ENCODE data around the gene SMYD3.
A peak's percentile ranks its signal among the peaks of the same experiment; 100 is the strongest.

The SMYD3 gene

GRCh38 chr1:246471688-246472087 is 35.4 kb downstream of the SMYD3 start:
- DNase-seq (ENCODE audit: low read depth in 2 of 3, low spot score in 1 of 3) = no peak

- no peak for DNase-seq (ENCODE audit: low read depth in 2 of 3, low spot score in 1 of 3)
Observed at GRCh38 chr1:246470585-246470984, 36.5 kb downstream of the SMYD3 start.

DNA sequence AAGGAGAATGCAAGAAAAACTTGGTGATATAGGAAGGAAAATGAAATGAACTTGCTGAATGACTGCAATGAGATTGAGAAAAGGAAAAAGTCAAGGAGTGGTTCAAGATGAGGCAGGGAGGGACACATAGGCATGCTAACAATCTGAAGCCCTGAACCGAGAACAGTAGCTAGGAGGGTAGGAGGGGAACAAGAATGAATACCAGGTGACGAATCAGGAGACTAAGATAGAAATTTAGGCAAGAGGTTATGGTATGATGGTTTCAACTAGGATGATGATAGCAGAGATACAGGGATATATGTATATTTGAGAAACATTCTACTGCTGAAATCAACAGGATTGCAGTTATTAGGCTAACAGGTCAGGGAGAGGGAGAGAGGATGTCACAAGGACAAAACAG is 44.1 kb downstream of the SMYD3 start:
- no peak for DNase-seq (ENCODE audit: low read depth in 2 of 3, low spot score in 1 of 3)

DNA sequence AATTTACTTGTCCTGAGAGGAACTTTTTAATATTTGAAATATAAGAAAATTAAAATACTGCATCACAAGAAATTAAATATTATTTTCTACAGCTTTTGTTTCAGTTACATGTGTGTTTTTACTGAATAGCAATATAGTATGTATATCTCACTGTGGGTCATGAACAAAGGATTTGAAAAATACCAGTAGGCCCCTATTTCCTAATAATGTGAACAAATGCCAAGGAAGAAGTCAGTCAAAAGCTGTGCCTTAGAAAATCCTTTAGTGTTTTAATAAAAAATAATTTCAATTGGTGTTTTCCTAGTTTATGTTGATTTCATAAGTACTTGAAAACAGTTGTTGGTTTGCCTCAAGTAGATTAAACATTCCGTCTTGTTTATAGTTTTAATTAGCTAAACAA is 46.7 kb downstream of the SMYD3 start:
- DNase-seq (ENCODE audit: low read depth in 2 of 3, low spot score in 1 of 3) = no peak

DNA sequence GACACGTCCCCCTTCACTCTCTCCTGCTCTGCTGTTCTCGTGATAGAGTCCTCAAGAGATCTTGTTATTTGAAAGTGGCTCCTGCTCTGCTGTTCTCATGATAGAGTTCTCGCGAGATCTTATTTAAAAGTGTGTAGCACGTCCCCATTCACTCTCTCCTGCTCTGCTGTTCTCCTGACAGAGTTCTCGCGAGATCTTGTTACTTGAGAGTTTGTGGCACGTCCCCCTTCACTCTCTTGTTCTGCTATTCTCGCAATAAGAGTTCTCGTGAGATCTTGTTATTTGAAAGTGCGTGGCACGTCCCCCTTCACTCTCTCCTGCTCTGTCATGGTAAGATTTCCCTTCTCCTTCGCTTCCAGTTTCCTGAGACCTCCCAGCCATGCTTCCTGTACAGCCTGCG is 47.9 kb downstream of the SMYD3 start:
- no peak for DNase-seq (ENCODE audit: low read depth in 2 of 3, low spot score in 1 of 3)

DNA sequence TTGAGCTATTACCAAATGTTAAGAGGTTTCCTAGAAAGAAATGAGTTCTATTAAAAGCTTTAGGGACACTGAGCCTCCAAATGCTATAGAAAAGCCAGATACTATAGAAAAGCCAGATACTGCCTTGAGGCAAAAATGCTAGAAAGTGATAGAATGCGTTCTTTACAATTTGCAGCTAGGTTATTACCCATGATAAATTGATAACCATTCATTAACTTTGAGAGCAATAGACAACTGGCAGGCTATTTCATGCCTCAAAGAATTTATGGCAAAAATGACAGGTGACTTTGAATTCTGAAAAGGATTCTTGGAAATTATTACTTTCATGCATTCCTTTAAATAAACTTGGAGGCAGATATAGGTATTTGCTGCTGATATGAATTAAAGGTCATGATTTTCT is 51.6 kb downstream of the SMYD3 start:
- DNase-seq (ENCODE audit: low read depth in 2 of 3, low spot score in 1 of 3) = no peak

DNA sequence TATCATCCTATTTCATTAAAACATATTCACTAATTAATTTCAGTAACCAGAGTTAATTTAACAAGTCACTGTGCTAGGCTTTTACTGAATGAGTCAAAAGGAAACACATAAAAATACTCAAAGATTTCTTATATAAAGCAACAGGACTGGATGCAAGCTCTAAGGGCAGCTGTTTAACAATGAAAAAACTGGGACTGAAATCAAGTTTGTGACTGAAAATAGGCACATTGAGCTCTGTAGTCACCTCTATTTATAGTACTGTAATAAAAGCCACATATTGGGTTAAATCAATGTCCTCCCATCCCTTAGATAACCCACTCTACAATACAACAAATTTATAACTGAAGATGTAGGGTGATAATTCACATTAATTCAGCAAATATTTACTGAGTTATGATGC is 52.4 kb downstream of the SMYD3 start:
- DNase-seq (ENCODE audit: low read depth in 2 of 3, low spot score in 1 of 3) = no peak

GRCh38 chr1:246450611-246451251 is 56.3 kb downstream of the SMYD3 start:
- no peak for DNase-seq (ENCODE audit: low read depth in 2 of 3, low spot score in 1 of 3)

DNA sequence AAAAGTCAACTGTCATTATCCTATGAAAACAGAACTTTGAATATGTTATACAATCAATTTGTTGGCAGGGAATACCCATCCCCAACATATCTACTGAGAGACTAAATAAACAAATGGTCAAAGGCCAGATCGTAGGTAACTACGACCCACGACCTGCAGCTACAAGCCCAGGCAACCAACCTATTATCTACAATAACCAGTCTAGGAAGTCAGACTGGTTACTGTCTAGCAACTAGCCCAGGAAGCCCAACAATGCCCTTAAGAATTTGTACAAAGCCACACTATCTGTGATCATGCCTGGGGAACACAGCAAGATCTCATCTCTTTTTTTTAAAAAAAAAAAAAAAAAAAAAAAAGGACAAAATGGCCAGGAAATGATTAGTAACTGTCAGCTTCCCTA is 58.7 kb downstream of the SMYD3 start:
- DNase-seq (ENCODE audit: low read depth in 2 of 3, low spot score in 1 of 3) = no peak

DNA sequence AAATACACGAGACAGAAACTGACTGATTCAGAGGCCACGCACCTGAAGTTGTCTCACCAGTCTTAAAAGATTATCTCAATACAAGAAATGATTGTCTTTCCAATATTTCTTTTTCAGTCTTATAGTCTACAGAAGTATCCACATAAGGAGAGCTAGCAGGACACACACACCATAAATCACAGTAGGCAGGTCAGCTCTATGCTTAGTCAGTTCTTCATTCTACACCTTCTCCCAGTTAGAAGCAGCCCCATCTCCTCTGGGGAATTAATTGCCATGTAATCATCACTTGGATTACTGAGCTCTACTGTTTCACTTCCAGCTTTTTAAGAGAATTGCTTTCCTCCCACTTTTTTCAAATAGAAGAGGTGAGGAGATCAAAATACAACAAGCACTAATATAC is 59.6 kb downstream of the SMYD3 start:
- no peak for DNase-seq (ENCODE audit: low read depth in 2 of 3, low spot score in 1 of 3)

DNA sequence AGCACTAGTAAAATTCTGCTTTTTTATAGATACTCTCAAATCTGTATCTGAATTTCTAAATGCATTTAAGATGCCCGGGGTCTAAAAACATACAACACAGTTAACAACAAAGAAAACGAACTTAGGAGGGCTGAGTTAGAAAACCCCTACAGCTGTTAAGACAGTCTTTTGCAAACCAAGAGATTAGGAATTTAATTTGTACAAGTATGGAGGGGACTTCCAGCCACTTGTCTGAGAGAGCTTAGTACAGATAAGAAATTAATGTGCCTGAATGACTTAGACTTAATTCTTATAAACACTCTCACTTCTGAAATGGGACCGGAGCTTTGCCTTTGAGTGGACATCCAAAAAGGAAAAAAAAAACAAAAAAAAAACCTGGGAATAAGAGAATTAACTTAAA is 61.6 kb downstream of the SMYD3 start:
- no peak for DNase-seq (ENCODE audit: low read depth in 2 of 3, low spot score in 1 of 3)

- DNase-seq (ENCODE audit: low read depth in 2 of 3, low spot score in 1 of 3) = no peak
Observed at GRCh38 chr1:246444617-246445016, 62.5 kb downstream of the SMYD3 start.

GRCh38 chr1:246437961-246438360 is 69.1 kb downstream of the SMYD3 start:
- DNase-seq (ENCODE audit: low read depth in 2 of 3, low spot score in 1 of 3) = no peak

- no peak for DNase-seq (ENCODE audit: low read depth in 2 of 3, low spot score in 1 of 3)
Observed at GRCh38 chr1:246435421-246436041, 71.5 kb downstream of the SMYD3 start.

GRCh38 chr1:246434335-246434734 is 72.7 kb downstream of the SMYD3 start:
- DNase-seq (ENCODE audit: low read depth in 2 of 3, low spot score in 1 of 3) = no peak

DNA sequence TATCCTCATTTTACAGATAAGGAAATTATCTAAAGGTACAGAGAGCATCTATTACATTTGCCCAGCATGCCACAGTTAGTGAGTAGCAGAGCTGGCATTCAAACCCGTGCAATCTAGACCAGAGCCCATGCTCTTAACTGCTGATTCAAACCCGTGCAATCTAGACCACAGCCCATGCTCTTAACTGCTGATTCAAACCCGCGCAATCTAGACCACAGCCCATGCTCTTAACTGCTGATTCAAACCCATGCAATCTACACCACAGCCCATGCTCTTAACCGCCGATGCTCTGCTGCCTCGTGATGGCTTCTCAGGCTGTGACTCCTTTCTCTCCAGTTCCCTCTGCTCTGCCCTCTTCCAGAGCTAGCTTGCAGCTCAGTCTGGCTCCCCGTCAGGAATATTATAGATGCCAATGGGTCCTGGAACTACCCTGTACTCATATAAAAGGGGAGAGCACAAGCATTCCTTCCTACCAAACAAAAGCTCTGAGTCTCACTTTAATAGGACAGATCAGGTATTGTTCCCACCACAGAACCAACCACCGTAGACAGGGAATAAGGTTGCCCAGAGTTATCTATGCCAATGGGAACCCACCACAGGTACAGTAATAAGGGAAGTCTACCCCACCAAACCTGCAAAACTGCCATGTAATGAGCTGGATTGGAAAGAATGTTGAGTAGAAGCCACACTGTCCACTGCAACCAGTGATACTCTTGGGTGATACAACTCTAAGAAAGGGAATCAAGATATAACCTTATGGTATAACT is 78.4 kb downstream of the SMYD3 start:
- peak; percentile 3 to 9 (median 6) for DNase-seq (ENCODE audit: low read depth in 2 of 3, low spot score in 1 of 3)

DNA sequence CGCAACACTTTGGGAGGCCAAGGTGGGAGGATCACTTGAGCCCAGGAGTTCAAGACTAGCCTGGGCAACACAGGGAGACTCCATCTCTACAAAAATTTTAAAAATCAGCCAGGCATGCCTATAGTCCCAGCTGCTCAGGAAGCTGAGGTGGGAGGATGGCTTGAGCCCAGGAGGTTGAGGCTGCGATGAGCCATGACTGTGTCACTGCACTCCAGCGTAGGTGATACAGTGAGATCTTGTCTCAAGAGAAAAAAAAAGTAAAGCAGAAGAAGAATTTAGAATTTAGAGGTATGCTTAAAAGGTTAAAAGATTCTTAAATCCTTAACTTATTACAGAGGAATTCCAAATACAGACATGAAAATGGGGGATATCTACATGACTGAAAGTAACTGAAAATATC is 79.5 kb downstream of the SMYD3 start:
- DNase-seq (ENCODE audit: low read depth in 2 of 3, low spot score in 1 of 3) = no peak

- DNase-seq (ENCODE audit: low read depth in 2 of 3, low spot score in 1 of 3) = no peak
Observed at GRCh38 chr1:246425895-246426294, 81.2 kb downstream of the SMYD3 start.

DNA sequence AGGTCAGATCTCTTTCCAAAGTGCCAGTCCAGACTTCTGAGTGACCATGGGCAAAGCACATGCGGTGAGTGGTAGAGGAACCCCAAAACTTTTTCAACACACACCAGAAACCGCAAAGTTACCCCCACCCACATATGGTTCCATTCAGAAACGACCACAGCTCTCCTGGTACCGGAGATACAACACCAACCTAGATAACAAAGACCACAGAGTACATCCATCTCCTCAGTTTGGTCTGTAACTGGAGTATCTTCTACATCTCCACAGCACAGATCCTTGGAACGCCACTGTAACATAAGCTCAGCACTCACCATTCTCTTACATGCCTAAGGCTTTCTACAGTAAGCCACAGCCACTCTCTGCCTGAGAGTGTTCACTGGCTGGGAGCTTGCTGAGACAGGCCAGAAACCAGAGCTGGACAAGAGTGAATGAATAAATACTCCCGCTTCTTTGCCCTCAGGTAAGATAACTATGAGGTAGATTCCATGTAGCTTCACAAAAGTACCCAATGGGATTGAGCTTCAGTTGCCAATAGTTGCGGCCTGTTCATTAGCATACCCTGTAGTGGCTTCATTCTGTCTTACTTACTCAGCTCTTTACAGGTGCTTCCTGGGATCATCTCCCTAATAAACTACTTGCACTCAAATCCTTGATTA is 81.8 kb downstream of the SMYD3 start:
- no peak for DNase-seq (ENCODE audit: low read depth in 2 of 3, low spot score in 1 of 3)

DNA sequence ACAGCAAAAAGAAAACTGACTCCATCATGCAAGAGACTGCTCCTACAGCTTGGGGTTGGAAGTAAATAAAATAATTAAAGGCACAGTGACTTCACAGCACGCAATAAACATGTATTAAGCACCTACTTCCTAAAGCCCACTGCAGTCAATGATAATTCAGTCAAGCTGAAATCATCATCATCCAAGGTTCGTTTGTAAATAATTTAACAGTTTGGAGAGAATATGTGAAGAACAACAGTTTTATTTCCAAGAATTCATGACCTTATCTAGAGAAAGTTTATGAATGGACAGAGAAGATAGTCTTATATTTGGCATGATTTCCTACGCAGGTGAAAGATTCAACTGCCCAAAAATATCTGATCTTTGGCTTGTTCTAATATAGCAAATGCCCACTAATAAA is 86.8 kb downstream of the SMYD3 start:
- no peak for DNase-seq (ENCODE audit: low read depth in 2 of 3, low spot score in 1 of 3)

DNA sequence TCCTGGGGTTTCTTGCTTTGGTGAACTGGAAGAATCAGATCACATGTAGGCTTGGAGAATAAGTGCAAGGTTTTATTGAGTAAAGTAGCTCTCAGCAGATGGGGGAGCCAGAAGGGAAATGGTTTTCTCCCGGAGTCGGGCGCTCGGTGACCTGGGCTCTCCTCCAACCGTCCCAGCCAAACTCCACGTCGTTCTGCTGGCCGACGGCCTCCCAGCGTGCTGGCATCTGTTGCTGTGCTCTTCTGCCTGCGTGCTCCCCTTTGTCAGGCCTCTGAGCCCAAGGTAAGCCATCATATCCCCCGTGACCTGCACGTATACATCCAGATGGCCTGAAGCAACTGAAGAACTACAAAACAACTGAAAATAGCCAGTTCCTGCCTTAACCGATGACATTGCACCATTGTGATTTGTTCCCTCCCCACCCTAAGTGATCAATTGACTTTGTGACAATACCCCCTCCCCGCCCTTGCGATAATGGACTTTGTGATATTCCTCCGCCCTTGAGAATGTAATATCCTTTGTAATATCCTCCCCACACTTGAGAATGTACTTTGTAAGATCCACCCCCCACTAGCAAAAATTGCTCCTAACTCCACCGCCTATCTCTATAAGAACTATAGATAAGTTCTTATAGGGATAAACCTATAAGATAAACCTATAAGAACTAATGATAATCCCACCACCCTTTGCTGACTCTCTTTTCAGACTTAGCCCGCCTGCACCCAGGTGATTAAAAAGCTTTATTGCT is 88.3 kb downstream of the SMYD3 start:
- DNase-seq (ENCODE audit: low read depth in 2 of 3, low spot score in 1 of 3) = no peak
